Measurements from ENCODE around the gene SNRPA. TPM values are rescaled to one million over a fixed set of nuclear protein-coding genes. Genes with fewer than 3 reads are reported as not detected.

The SNRPA gene
- total RNA-seq, 4 donors from 2014 or later: 12.8 to 70.2 (median 19.0) TPM

- no peaks in the 10 kb centered on the region for H3K9me3 ChIP-seq
- intact Hi-C loops (cut with DNase I; ENCODE audit: low total_unique reads): no loop called here
- H3K27me3 ChIP-seq: no peaks in the 10 kb centered on the region
- no peaks in the 10 kb centered on the region for H3K36me3 ChIP-seq
- H3K4me3 ChIP-seq: no peak overlapping the region
- H3K27ac ChIP-seq: no peak overlapping the region
- no peak for DNase-seq
- H3K4me1 ChIP-seq: no peaks in the 10 kb centered on the region
- no peak for TF ChIP-seq POLR2A (IDR thresholded peaks at IDR 0.05)
- no peak for TF ChIP-seq CTCF (IDR thresholded peaks at IDR 0.05)
Measured at GRCh38 chr19:40737102-40737644, 13.8 kb upstream of the SNRPA start.

DNA sequence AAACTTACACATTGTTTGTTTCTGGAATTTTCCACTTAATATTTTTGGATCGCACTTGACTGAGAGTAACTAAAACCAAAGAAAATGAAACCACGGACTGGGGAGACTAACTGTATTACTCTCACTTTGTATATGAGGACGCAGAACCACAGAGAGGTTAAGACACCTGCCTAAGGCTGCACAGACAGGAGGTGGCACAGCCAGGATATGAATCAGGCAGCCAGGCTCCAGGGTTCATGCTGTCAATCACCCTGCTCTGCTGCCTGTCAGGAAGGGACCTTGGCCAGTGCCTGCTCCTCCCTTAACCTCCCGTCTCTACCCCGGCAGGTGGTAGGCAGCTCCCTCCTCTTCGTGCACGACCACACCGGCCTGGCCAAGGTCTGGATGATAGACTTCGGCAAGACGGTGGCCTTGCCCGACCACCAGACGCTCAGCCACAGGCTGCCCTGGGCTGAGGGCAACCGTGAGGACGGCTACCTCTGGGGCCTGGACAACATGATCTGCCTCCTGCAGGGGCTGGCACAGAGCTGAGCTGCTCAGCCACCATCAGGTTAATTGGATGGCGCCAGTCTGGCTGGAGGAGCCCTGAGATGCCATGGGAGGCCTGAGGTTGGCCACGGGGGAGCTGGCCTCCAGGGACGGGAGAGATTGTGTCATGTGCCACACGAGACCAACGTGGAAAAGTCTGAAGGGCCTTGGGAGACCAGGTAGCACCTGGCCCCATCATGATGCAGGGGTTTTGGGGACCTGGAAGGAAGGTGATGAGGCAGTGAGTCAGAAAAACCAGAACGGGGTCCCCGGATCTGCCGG is 11.8 kb upstream of the SNRPA start:
- TF ChIP-seq CTCF (IDR thresholded peaks at IDR 0.05): no peak
- no peak for TF ChIP-seq POLR2A (IDR thresholded peaks at IDR 0.05)
- Histone ChIP-seq H3K27me3 (no peaks in the 10 kb centered on the region), H3K4me3 (no peak overlapping the region), H3K36me3 (no peaks in the 10 kb centered on the region), H3K4me1 (no peaks in the 10 kb centered on the region), H3K9me3 (no peaks in the 10 kb centered on the region), H3K27ac (no peak overlapping the region)
- DNase-seq: no peak
- intact Hi-C loops (cut with DNase I; ENCODE audit: low total_unique reads): no loop called here

- intact Hi-C loops (cut with DNase I; ENCODE audit: low total_unique reads): no loop called here
- TF ChIP-seq CTCF (IDR thresholded peaks at IDR 0.05) (no peak), POLR2A (IDR thresholded peaks at IDR 0.05) (no peak)
- no peak for DNase-seq
- Histone ChIP-seq H3K9me3 (no peaks in the 10 kb centered on the region), H3K27me3 (no peaks in the 10 kb centered on the region), H3K4me3 (no peak overlapping the region), H3K4me1 (no peaks in the 10 kb centered on the region), H3K36me3 (no peaks in the 10 kb centered on the region), H3K27ac (peak overlapping the region in 1 of 2 donors; percentile 57)
Measured at GRCh38 chr19:40739871-40740703, 10.9 kb upstream of the SNRPA start.

DNA sequence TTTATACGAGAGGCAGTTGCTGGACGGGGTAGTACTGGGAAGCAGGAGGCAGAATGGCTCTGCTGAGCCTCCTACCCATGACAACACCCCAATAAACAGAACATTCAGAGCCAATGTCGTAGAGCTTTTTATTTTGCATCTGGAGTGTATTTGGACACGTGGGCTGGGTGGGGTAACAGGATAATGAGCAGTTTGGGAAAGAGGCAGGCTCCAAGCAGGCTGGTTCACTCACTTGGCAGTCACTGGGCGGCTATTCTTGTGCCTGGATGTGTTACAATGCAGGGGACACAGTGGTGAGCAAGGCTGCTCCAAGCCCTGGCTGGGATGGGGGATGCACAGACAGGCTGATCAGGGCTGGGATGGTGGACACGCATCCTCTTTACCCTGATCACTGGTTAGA is 10.3 kb upstream of the SNRPA start:
- Histone ChIP-seq H3K4me3 (no peak overlapping the region), H3K27me3 (no peaks in the 10 kb centered on the region), H3K9me3 (no peaks in the 10 kb centered on the region), H3K27ac (peak overlapping the region in 1 of 2 donors; percentile 57), H3K4me1 (no peaks in the 10 kb centered on the region), H3K36me3 (no peaks in the 10 kb centered on the region)
- DNase-seq: no peak
- intact Hi-C loops (cut with DNase I; ENCODE audit: low total_unique reads): no loop called here
- TF ChIP-seq CTCF (IDR thresholded peaks at IDR 0.05) (no peak), POLR2A (IDR thresholded peaks at IDR 0.05) (no peak)

Measured in uterus (tissue), 4 donors.